HS-5 (cell line): Measurements from ENCODE around the gene PDK1.
A peak's percentile ranks its signal among the peaks of the same experiment; 100 is the strongest.

Experiments
- DNase-seq: peaks from one replicate; pipeline ENCODE4 v3.0.0-alpha.2; 2012; ENCODE audit warnings: low read depth

The PDK1 gene

DNA sequence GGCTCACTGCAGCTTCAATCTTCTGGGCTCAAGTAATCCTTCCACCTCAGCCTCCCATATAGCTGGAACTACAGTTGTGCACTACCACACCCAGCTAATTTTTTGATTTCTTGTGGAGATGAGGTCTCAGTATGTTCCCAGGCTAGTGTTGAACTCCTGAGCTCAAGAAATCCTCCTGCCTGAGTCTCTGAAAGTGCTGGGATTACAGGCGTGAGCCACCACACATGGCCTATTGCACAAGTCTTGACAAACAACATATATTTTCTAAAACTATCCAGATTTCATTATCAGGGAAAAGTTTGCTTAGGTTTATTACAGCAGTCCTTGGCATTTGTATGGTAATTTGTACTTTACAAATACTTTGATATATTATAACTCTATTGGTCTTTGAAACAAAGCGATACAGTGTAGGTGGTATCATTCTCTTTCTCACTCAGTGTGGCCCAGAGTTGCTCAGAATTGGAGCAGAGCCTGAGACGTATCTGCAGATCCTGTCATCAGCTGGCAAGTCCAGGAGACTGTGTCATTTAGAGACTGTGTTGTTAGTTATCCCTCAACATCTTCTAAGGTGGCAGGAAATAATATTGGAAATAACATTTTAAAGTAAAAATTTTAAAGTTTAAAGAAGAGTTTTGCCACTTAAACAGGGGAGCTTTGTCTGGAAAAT, 41.4 kb downstream of the PDK1 start:
- DNase-seq = no peak

- DNase-seq = no peak
Measured at GRCh38 chr2:172599947-172600346, 44.1 kb downstream of the PDK1 start.

- no peak for DNase-seq
Measured at GRCh38 chr2:172600557-172601008, 44.7 kb downstream of the PDK1 start.

- no peak for DNase-seq
Measured at GRCh38 chr2:172606285-172606684, 50.4 kb downstream of the PDK1 start.

- DNase-seq = no peak
Measured at GRCh38 chr2:172607379-172607928, 51.6 kb downstream of the PDK1 start.

GRCh38 chr2:172609488-172609887, 53.6 kb downstream of the PDK1 start:
- no peak for DNase-seq

DNA sequence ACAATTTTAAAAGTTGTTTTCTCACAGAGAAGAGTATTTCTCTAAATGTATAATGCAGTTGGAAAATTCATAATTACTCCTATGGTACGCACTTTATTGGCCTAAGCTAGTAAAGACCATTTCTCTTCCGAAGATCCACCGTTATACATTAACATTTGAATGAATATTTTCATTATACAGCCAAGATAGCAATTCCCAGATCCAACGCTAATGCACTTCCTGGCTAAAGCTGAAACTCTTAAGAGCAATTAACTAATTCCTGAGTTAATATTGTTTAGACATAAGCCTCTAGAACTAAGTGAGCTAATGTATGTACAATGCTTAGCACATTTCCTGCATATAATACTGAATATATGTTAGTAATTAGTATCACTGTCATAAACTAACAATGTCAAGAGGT, 56.2 kb downstream of the PDK1 start:
- no peak for DNase-seq

- DNase-seq = no peak
Measured at GRCh38 chr2:172613040-172613439, 57.1 kb downstream of the PDK1 start.

- DNase-seq = no peak
Measured at GRCh38 chr2:172613615-172614231, 57.8 kb downstream of the PDK1 start.

- DNase-seq = no peak
Measured at GRCh38 chr2:172614932-172615331, 59.0 kb downstream of the PDK1 start.

DNA sequence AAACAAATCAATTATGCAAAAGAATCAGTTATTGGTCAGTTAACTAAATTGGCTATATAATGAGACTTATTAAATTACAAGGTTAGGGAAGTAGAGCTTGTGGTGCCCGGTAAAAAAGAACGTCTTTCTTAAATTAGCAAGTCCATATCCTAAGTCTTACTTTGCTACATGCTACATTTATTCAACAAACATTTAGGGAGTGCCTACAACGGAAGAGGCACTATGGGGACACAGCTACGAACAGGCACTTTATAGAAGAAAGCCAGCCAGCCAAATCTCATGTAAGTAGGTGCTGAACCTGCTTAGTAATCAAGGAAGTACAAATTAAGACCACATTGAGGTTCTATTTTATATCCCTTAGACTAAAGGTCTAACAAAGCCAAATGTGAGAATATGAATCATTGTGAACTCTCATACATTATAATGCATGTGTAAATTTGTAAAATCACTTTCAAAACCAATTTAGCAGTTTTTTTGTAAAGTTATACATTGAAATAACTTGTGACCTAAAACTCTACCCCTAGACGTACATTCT, 59.9 kb downstream of the PDK1 start:
- no peak for DNase-seq

GRCh38 chr2:172617115-172617514, 61.2 kb downstream of the PDK1 start:
- no peak for DNase-seq

GRCh38 chr2:172623249-172623965, 67.5 kb downstream of the PDK1 start:
- DNase-seq = no peak

GRCh38 chr2:172624996-172625395, 69.1 kb downstream of the PDK1 start:
- DNase-seq = no peak

- DNase-seq = no peak
Measured at GRCh38 chr2:172627181-172627580, 71.3 kb downstream of the PDK1 start.

GRCh38 chr2:172628085-172628484, 72.2 kb downstream of the PDK1 start:
- DNase-seq = no peak

DNA sequence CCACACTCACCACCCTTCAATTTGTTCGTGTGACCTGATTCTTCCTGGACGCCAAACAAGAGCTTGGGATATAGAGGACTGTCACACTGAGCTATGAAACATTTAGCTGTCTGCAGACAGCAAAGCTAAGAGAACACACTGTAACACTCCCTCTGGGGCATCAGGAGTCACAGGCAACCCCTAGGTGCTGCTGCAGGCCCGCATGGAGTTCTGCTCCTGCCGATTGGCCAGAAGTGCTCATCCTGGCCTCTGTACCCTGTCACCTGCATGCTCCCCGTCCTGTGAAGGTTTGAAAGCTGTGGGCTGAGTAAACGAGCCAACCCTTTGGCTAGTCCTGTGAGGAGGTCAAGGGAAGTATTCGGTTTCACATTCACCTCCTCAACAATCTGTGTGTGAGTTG, 73.7 kb downstream of the PDK1 start:
- DNase-seq = no peak

- no peak for DNase-seq
Measured at GRCh38 chr2:172630181-172630580, 74.3 kb downstream of the PDK1 start.

DNA sequence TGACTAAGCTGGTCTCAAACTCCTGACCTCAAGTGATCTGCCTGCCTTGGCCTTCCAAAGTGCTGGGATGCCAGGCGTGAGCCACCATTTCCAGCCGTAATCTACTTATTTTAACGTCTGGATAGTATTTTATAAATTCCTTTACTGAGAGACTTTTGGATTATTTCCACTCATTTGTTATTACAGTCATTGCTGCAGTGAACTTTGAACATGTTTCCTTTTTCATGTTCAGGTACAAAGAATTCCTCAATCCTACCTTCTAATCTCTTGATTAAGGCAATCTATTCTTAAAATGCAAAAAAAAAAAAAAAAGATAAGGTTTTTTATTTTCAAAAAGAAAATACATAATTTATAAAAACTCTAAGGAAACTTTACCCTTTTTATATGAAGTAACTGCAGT, 78.6 kb downstream of the PDK1 start:
- no peak for DNase-seq

- DNase-seq = no peak
Measured at GRCh38 chr2:172635548-172635947, 79.7 kb downstream of the PDK1 start.

GRCh38 chr2:172639256-172639655, 83.4 kb downstream of the PDK1 start:
- DNase-seq = no peak

GRCh38 chr2:172639823-172640222, 83.9 kb downstream of the PDK1 start:
- peak; percentile 68 for DNase-seq

GRCh38 chr2:172640389-172640788, 84.5 kb downstream of the PDK1 start:
- no peak for DNase-seq
